ENCODE results near the gene POLK.

DNA sequence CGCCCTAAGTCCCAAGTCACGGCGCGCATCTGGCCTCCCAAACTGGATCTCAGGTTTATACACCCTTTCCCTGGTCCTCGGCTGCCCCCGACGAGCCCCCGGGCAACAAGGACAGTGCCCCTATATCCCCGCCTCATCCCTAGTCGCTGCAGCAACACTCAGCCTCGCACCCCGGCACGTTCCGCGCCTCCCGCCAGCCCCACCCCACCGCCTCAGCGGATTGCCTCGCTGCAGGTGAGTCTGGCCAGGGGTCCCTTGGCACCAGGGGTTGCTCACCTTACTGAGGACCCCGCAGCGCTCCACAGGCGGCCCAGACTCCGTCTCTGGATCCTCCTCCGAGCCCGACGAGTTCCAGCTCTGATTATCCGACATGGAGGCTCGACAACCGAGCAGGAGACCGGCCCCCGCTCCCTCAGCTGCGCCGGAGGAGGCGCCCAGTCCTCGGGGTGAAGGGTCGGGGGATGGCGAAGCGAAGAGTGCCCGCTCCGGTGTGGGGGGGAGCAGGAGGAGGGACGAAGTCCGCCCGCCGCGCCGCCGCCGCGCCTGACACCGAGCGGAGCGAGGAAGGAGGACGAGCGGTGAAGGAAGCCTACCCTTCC, 756 bp upstream of the POLK start:
- TF ChIP-seq, protein P1, sequence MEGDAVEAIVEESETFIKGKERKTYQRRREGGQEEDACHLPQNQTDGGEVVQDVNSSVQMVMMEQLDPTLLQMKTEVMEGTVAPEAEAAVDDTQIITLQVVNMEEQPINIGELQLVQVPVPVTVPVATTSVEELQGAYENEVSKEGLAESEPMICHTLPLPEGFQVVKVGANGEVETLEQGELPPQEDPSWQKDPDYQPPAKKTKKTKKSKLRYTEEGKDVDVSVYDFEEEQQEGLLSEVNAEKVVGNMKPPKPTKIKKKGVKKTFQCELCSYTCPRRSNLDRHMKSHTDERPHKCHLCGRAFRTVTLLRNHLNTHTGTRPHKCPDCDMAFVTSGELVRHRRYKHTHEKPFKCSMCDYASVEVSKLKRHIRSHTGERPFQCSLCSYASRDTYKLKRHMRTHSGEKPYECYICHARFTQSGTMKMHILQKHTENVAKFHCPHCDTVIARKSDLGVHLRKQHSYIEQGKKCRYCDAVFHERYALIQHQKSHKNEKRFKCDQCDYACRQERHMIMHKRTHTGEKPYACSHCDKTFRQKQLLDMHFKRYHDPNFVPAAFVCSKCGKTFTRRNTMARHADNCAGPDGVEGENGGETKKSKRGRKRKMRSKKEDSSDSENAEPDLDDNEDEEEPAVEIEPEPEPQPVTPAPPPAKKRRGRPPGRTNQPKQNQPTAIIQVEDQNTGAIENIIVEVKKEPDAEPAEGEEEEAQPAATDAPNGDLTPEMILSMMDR (IDR thresholded peaks at IDR 0.05), result no peak
- no peak for TF ChIP-seq POLR2A (IDR thresholded peaks at IDR 0.05)
